DND-41 (cell line): ENCODE data around the gene POFUT1.

Source experiments
- ATAC-seq: fragments of 200-7000 bp; cut with Tn5 transposase; 3 replicates; pipeline ENCODE4 v1.9.1; 2021; ENCODE audit warnings: low read depth; ENCODE audit not compliant: insufficient read depth
- DNase-seq: peaks from one replicate; pipeline ENCODE4 v3.0.0-alpha.2; 2020
- H2AFZ ChIP-seq: 2 replicates; pipeline ENCODE4 v1.6.0; 2012; ENCODE audit warnings: low read depth, low read length
- H3K27ac ChIP-seq: 2 replicates; pipeline ENCODE4 v1.5.1; 2012; ENCODE audit warnings: low read length, inconsistent platforms
- H3K27me3 ChIP-seq: fragments of 200-600 bp; sonication (generic); 2 replicates; pipeline ENCODE4 v1.6.0; 2012; ENCODE audit warnings: low read length, mild to moderate bottlenecking, inconsistent platforms; ENCODE audit not compliant: insufficient read depth, poor library complexity
- H3K36me3 ChIP-seq: 2 replicates; pipeline ENCODE4 v1.5.1; 2012; ENCODE audit warnings: low read length, inconsistent platforms; ENCODE audit not compliant: insufficient read depth
- H3K4me1 ChIP-seq: 2 replicates; pipeline ENCODE4 v1.5.1; 2012; ENCODE audit warnings: mild to moderate bottlenecking, low read length; ENCODE audit not compliant: insufficient read depth
- H3K4me2 ChIP-seq: 2 replicates; pipeline ENCODE4 v1.6.0; 2012; ENCODE audit warnings: mild to moderate bottlenecking, moderate library complexity, low read length, inconsistent platforms; ENCODE audit not compliant: insufficient read depth
- H3K4me3 ChIP-seq, 2 experiments: fragments of 200-600 bp in 1 of 2; shearing (Covaris generic) in 1 of 2; 2 replicates each; pipeline ENCODE4 v1.5.1; 2012 to 2016; ENCODE audit warnings: inconsistent platforms in 2 of 2, low read length in 2 of 2, mild to moderate bottlenecking in 2 of 2, low read depth in 1 of 2, moderate library complexity in 1 of 2
- H3K79me2 ChIP-seq: 2 replicates; pipeline ENCODE4 v1.6.0; 2012; ENCODE audit warnings: low read length, inconsistent platforms; ENCODE audit not compliant: insufficient read depth
- H3K9ac ChIP-seq: 2 replicates; pipeline ENCODE4 v1.6.0; 2012; ENCODE audit warnings: low read depth, mild to moderate bottlenecking, inconsistent platforms, low read length, moderate library complexity
- H3K9me3 ChIP-seq: 2 replicates; pipeline ENCODE4 v1.5.1; 2012; ENCODE audit warnings: low read length, moderate library complexity, mild to moderate bottlenecking, inconsistent platforms; ENCODE audit not compliant: insufficient read depth, severe bottlenecking
- H4K20me1 ChIP-seq: 2 replicates; pipeline ENCODE4 v1.6.0; 2012; ENCODE audit warnings: low read length; ENCODE audit not compliant: insufficient read depth
- EZH2 ChIP-seq: IDR thresholded peaks from 3 replicates; pipeline ENCODE4 v1.6.1; 2012; ENCODE audit warnings: borderline replicate concordance, low read depth, mild to moderate bottlenecking, moderate library complexity, low read length, inconsistent platforms; ENCODE audit not compliant: severe bottlenecking
- TF ChIP-seq, protein P1 (sequence below): IDR thresholded peaks from 2 replicates; pipeline ENCODE4 v1.5.1; 2012; ENCODE audit warnings: borderline replicate concordance, low read length, moderate library complexity, mild to moderate bottlenecking; ENCODE audit not compliant: poor library complexity, severe bottlenecking; ENCODE audit errors: extremely low read depth

Gene POFUT1

GRCh38 chr20:32201977-32202363 is 5.7 kb upstream of the POFUT1 start:
- Histone ChIP-seq H3K4me3 (no peak overlapping the region), H3K27me3 (no peaks in the 10 kb centered on the region), H2AFZ (no peak overlapping the region), H3K4me2 (no peak overlapping the region), H3K79me2 (peaks cover 97% of the 10 kb centered on the region), H3K27ac (no peak overlapping the region), H3K4me1 (peaks cover 37% of the 10 kb centered on the region), H4K20me1 (peaks cover 85% of the 10 kb centered on the region), H3K9me3 (no peaks in the 10 kb centered on the region), H3K9ac (no peak overlapping the region), H3K36me3 (peaks cover 76% of the 10 kb centered on the region)
- ATAC-seq (no peak), DNase-seq (no peak)
- no peak for TF ChIP-seq EZH2
- TF ChIP-seq, protein P1, sequence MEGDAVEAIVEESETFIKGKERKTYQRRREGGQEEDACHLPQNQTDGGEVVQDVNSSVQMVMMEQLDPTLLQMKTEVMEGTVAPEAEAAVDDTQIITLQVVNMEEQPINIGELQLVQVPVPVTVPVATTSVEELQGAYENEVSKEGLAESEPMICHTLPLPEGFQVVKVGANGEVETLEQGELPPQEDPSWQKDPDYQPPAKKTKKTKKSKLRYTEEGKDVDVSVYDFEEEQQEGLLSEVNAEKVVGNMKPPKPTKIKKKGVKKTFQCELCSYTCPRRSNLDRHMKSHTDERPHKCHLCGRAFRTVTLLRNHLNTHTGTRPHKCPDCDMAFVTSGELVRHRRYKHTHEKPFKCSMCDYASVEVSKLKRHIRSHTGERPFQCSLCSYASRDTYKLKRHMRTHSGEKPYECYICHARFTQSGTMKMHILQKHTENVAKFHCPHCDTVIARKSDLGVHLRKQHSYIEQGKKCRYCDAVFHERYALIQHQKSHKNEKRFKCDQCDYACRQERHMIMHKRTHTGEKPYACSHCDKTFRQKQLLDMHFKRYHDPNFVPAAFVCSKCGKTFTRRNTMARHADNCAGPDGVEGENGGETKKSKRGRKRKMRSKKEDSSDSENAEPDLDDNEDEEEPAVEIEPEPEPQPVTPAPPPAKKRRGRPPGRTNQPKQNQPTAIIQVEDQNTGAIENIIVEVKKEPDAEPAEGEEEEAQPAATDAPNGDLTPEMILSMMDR, result no peak

GRCh38 chr20:32203356-32204204 is 4.1 kb upstream of the POFUT1 start:
- no peak overlapping the region for H3K9ac ChIP-seq
- H3K4me3 ChIP-seq, result no peak overlapping the region
- H3K9me3 ChIP-seq, result no peaks in the 10 kb centered on the region
- H3K4me2 ChIP-seq, result peak overlapping the region; percentile 85; the same call in 1 of the 2 replicates
- DNase-seq (no peak), ATAC-seq (no peak)
- H3K27me3 ChIP-seq, result no peaks in the 10 kb centered on the region
- no peak overlapping the region for H2AFZ ChIP-seq
- TF ChIP-seq, protein P1, result no peak
- no peak for TF ChIP-seq EZH2
- H3K27ac ChIP-seq, result no peak overlapping the region
- peaks cover 74% of the 10 kb centered on the region for H4K20me1 ChIP-seq
- peaks cover 44% of the 10 kb centered on the region for H3K4me1 ChIP-seq
- H3K79me2 ChIP-seq, result peaks cover 97% of the 10 kb centered on the region
- H3K36me3 ChIP-seq, result peaks cover 63% of the 10 kb centered on the region

GRCh38 chr20:32204205-32205109 is 3.2 kb upstream of the POFUT1 start:
- no peak overlapping the region; the same call in 1 of the 2 replicates for H3K27ac ChIP-seq
- no peaks in the 10 kb centered on the region for H3K9me3 ChIP-seq
- H3K4me2 ChIP-seq, result peak overlapping the region; percentile 85; the same call in 1 of the 2 replicates
- peaks cover 66% of the 10 kb centered on the region for H4K20me1 ChIP-seq
- no peak for ATAC-seq
- peaks cover 53% of the 10 kb centered on the region for H3K4me1 ChIP-seq
- peaks cover 57% of the 10 kb centered on the region for H3K36me3 ChIP-seq
- no peak for DNase-seq
- TF ChIP-seq EZH2, result no peak
- TF ChIP-seq, protein P1, result no peak
- no peak overlapping the region for H3K4me3 ChIP-seq
- no peaks in the 10 kb centered on the region for H3K27me3 ChIP-seq
- peak overlapping the region; percentile 94; the same call in 1 of the 2 replicates for H3K9ac ChIP-seq
- H3K79me2 ChIP-seq, result peaks cover 97% of the 10 kb centered on the region
- no peak overlapping the region for H2AFZ ChIP-seq
